ENCODE results near the gene KCNT1. TPM values are rescaled to one million over a fixed set of nuclear protein-coding genes. Genes with fewer than 3 reads are reported as not detected.

KCNT1 gene
- total RNA-seq, 1 donor from 2014 or later, result not detected

- Histone ChIP-seq H3K27me3 (ENCODE audit: control insufficient read depth, insufficient read depth, low read length) (no peaks in the 10 kb centered on the region), H3K36me3 (ENCODE audit: control insufficient read depth, insufficient read depth, low read length) (peaks cover 52% of the 10 kb centered on the region), H3K4me3 (ENCODE audit: low read depth, low read length) (no peak overlapping the region)
- no peak for TF ChIP-seq CTCF (IDR thresholded peaks at IDR 0.05; ENCODE audit: insufficient read depth, low read length, severe bottlenecking)
- no peak for FAIRE-seq
- DNase-seq (ENCODE audit: low read depth), result no peak
Measured at GRCh38 chr9:135815413-135815812, 113.4 kb downstream of the KCNT1 start.

GRCh38 chr9:135815830-135816650 is 114.1 kb downstream of the KCNT1 start:
- peaks cover 52% of the 10 kb centered on the region for H3K36me3 ChIP-seq (ENCODE audit: control insufficient read depth, insufficient read depth, low read length)
- FAIRE-seq, result no peak
- no peak for TF ChIP-seq CTCF (IDR thresholded peaks at IDR 0.05; ENCODE audit: insufficient read depth, low read length, severe bottlenecking)
- no peak overlapping the region for H3K4me3 ChIP-seq (ENCODE audit: low read depth, low read length)
- no peak for DNase-seq (ENCODE audit: low read depth)
- H3K27me3 ChIP-seq (ENCODE audit: control insufficient read depth, insufficient read depth, low read length), result no peaks in the 10 kb centered on the region

- FAIRE-seq (no peak), DNase-seq (ENCODE audit: low read depth) (no peak)
- no peak overlapping the region for H3K4me3 ChIP-seq (ENCODE audit: low read depth, low read length)
- no peak for TF ChIP-seq CTCF (IDR thresholded peaks at IDR 0.05; ENCODE audit: insufficient read depth, low read length, severe bottlenecking)
- H3K27me3 ChIP-seq (ENCODE audit: control insufficient read depth, insufficient read depth, low read length), result no peaks in the 10 kb centered on the region
- H3K36me3 ChIP-seq (ENCODE audit: control insufficient read depth, insufficient read depth, low read length), result peaks cover 50% of the 10 kb centered on the region
Measured at GRCh38 chr9:135816651-135816970, 114.6 kb downstream of the KCNT1 start.

GRCh38 chr9:135817951-135818717 is 116.1 kb downstream of the KCNT1 start:
- Histone ChIP-seq H3K36me3 (ENCODE audit: control insufficient read depth, insufficient read depth, low read length) (peaks cover 47% of the 10 kb centered on the region), H3K27me3 (ENCODE audit: control insufficient read depth, insufficient read depth, low read length) (no peaks in the 10 kb centered on the region), H3K4me3 (ENCODE audit: low read depth, low read length) (no peak overlapping the region)
- FAIRE-seq (no peak), DNase-seq (ENCODE audit: low read depth) (no peak)
- no peak for TF ChIP-seq CTCF (IDR thresholded peaks at IDR 0.05; ENCODE audit: insufficient read depth, low read length, severe bottlenecking)

- no peak for FAIRE-seq
- DNase-seq (ENCODE audit: low read depth), result no peak
Measured at GRCh38 chr9:135818718-135819475, 116.9 kb downstream of the KCNT1 start.

More at GRCh38 chr9:135818718-135819475, 116.9 kb downstream of the KCNT1 start:
- Histone ChIP-seq H3K36me3 (ENCODE audit: control insufficient read depth, insufficient read depth, low read length) (peaks cover 45% of the 10 kb centered on the region), H3K4me3 (ENCODE audit: low read depth, low read length) (no peak overlapping the region), H3K27me3 (ENCODE audit: control insufficient read depth, insufficient read depth, low read length) (no peaks in the 10 kb centered on the region)
- no peak for TF ChIP-seq CTCF (IDR thresholded peaks at IDR 0.05; ENCODE audit: insufficient read depth, low read length, severe bottlenecking)

Measured in bronchial epithelial cell (primary cell).